Stimulated activated CD4-positive, alpha-beta T cell treated with anti-CD3 and anti-CD28 coated beads, Interleukin-4, amount 100 ng/mL, for 48 hours (primary cell): ENCODE measurements around the gene SPEM2.

Experiments used
- DNase-seq, 2 donors: peaks; one replicate each; pipeline ENCODE4 v3.0.0-alpha.2; 2020; ENCODE audit warnings: low read depth in 2 of 2

The SPEM2 gene

GRCh38 chr17:7403977-7404736 is 21.3 kb upstream of the SPEM2 start, which contains the start of gene TMEM256:
Gene TMEM256 (minus strand): TSS chr17:7404097. CDS start chr17:7404084, 13 bp downstream.
- DNase-seq = peak; percentile 94 to 95

- DNase-seq = peak in 1 of 2 donors; percentile 53
Observed at GRCh38 chr17:7404737-7405349, 20.6 kb upstream of the SPEM2 start.

GRCh38 chr17:7405350-7406234 is 19.8 kb upstream of the SPEM2 start:
- no peak for DNase-seq

DNA sequence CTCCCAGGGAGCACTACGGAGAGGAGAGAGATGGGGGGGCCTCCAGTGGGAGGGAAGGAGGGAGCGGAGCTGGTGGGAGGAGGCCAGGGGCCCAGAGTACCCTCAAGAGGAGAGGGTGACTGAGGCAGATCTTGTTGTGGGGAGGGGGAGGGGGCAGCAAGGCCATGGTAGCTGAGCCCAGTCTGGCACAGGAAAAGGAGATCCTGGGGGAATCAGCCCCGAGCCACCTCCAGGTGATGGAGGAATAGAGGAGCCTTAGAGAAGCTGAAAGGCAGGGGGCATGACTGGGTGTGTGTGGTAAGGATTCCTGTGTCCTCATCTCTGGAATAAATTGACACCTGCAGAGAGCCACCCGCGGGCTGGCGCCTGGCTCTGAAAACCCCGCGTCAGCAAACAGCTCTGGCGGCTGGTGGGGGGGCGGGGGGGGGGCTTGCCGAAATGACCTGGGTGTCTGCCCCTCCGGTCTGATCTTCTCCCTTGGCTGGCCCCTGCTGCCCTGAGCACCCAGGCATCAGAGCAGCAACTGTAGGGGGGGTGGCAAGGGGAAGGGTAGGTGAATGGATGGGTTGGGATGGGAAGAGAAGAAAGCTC is 19.1 kb upstream of the SPEM2 start:
- DNase-seq = no peak

GRCh38 chr17:7407082-7407481 is 18.3 kb upstream of the SPEM2 start:
- no peak for DNase-seq

DNA sequence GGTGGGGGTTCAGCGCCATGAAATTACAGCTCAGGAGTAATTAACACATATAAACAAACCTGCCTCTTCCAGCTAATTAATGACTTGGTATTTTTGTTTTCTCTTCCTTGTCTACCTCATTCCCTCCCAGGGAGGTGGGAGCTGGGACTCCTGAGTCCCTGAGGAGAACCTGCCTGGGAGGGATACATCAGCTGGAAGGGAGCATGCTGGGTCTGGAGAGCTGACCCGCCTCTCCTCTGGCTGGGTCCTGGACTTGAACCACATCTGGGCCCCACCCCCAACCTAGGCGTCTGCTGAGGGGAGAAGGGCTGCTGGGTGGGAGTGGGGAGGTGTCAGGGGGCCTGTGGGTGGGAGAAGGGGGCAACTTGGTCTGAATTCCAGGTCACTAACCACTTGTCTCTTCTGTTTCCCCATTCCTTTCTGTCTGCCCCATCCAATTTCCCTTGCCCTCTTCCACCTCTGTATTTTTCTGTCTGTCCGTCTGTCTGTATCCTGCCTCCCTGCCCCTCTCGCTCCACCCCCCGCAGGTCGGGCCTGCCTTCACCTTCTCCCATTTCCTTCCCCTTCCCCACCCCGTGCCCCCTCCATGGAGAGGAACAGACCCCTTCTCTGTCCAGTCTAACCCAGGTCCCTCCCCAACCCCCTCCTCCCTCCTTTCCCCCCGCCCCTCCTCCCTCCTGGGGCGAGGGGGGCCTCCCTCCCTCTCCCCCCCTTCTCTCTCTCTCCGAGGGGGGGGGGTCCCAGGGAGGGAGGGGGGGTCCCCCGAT is 17.7 kb upstream of the SPEM2 start, which contains the start of gene NLGN2:
Gene NLGN2 (plus strand): TSS at position 361 of the 767 bp plus-strand sequence. CDS start 411 bp downstream, outside the sequence.
- no peak for DNase-seq

DNA sequence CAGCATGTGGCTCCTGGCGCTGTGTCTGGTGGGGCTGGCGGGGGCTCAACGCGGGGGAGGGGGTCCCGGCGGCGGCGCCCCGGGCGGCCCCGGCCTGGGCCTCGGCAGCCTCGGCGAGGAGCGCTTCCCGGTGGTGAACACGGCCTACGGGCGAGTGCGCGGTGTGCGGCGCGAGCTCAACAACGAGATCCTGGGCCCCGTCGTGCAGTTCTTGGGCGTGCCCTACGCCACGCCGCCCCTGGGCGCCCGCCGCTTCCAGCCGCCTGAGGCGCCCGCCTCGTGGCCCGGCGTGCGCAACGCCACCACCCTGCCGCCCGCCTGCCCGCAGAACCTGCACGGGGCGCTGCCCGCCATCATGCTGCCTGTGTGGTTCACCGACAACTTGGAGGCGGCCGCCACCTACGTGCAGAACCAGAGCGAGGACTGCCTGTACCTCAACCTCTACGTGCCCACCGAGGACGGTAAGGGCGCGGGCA is 17.1 kb upstream of the SPEM2 start:
- DNase-seq = no peak

- DNase-seq = no peak
Observed at GRCh38 chr17:7408863-7409262, 16.6 kb upstream of the SPEM2 start.

GRCh38 chr17:7409716-7410115 is 15.7 kb upstream of the SPEM2 start:
- DNase-seq = no peak

- DNase-seq = no peak
Observed at GRCh38 chr17:7410634-7411426, 14.6 kb upstream of the SPEM2 start.

- DNase-seq = no peak
Observed at GRCh38 chr17:7411427-7411750, 14.0 kb upstream of the SPEM2 start.

DNA sequence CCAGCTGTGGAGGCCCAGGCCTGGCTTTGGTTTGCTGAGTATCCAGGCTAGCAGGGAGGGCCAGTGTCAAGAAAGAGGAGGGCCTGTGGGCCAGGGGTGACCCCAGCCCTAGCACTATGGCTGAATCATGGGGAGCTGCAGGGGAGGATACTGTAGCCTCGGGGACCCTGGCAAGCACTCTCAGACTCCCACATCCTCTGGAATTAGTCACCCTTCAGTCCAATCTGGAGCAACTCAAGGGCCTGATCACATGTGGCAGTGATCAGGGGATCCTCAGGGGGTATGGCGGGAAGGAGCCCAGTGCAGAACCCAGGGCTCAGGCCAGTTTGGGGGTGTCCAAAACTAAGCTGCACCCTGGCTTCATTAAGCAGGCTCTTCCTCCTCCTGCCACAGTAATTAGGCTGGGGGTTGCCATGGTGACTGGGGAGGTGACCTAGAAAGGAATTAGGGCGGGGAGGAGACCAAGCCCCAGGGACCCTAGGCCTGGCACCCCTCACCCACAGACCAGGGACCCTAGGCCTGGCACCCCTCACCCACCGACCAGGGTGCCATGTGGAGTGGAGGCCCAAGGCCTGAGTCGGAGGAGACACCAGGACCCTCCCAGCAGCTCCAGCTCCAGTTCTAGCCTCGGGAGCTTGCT is 11.9 kb upstream of the SPEM2 start:
- no peak for DNase-seq

- DNase-seq = no peak
Observed at GRCh38 chr17:7414837-7415236, 10.6 kb upstream of the SPEM2 start.

DNA sequence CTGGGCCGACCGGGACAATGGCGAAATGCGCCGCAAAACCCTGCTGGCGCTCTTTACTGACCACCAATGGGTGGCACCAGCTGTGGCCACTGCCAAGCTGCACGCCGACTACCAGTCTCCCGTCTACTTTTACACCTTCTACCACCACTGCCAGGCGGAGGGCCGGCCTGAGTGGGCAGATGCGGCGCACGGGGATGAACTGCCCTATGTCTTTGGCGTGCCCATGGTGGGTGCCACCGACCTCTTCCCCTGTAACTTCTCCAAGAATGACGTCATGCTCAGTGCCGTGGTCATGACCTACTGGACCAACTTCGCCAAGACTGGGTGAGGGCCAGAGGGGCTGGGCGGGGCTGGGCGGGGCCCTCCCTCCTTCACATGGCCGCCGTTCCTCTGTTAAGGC is 9.6 kb upstream of the SPEM2 start:
- DNase-seq = no peak

DNA sequence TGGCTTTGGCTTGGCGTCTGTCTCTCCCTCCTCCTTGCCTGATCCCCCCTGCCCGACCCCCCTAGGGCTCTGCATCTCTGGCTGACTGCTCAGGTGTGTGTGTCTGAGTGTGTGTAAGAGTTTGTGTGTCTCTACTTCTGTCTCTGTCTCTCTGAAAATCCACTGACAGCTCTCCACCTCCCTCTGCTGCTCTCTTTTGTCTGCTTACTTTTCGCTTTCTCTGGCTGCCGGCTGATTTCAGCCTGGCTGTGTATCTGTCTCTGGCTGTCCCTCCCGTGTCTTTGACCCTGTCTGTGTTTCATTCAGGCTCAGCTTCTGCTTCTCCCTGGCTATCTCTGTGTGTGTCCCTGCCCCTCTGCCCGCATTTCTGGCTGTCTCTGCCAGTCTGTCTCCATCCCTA is 9.1 kb upstream of the SPEM2 start:
- DNase-seq = no peak

DNA sequence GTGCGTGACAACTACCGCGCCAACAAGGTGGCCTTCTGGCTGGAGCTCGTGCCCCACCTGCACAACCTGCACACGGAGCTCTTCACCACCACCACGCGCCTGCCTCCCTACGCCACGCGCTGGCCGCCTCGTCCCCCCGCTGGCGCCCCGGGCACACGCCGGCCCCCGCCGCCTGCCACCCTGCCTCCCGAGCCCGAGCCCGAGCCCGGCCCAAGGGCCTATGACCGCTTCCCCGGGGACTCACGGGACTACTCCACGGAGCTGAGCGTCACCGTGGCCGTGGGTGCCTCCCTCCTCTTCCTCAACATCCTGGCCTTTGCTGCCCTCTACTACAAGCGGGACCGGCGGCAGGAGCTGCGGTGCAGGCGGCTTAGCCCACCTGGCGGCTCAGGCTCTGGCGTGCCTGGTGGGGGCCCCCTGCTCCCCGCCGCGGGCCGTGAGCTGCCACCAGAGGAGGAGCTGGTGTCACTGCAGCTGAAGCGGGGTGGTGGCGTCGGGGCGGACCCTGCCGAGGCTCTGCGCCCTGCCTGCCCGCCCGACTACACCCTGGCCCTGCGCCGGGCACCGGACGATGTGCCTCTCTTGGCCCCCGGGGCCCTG is 8.3 kb upstream of the SPEM2 start:
- no peak for DNase-seq

DNA sequence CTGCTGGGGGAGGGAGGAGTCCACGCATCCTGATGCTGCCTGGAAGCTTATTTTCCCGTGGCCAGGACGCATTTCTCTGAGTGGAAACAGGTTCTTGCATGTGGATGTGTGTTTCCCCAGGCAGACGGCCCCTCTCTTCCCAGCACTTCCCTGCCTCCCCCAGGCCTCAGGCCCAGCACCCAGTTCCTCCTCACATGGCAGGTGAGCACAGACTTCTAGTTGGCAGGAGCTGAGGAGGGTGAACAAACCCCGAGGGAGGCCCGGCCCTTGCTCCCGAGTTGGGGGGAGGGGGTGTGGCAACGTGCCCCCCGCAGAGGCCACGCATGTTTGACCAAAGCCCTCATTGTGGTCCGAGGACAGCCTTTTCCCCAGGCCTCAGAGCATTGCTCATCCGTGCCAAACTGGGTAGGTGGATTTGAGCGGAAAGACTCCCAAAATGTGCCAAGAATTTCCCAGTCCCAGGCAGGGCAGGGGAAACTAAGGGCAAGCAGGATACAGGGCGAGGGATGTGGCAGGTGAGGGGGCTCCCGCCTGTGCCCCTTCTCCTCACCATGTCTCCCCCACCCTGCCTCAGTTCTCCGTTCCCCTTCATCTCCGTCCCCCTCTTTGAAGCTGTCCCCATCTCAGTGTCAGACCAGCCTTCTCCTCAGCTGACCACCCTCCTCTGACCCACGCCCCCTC is 6.8 kb upstream of the SPEM2 start:
- no peak for DNase-seq

DNA sequence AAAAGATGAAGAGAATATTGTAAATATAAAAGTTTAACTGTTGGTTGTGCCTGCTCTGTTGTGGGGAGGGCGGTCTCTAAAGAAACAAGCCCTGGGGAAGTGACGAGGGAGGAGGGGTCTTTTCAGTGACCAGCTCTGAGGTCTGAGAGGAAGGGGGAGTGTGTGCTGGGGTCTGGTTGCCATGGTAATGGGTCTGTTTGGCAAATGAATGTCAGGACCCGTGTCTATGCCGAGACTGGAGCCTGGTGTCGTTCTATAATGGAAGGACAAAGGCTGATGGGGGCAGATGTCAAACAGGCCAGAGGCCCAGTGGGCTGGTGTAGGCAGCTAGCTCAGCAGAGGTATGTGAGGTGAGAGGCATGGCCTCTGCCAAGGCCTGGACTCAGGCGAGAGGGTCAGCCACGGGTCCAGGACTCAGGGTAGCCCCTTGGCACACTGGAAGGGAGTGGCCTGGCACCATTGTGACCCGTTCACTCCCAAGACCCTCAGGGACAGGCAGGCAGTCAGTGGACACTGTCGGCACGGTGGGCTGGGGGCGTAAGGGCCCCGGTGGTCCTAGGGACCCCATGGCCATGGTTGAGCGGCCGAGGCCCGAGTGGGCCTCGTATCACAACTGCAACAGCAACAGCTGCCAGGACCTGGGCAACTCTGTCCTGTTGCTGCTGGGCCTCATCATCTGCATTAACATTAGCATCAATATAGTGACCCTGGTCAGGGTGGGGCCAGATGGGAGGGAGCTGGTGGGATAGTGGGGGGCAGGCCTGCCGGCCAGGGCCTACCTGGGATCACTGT is 5.4 kb upstream of the SPEM2 start, which contains the start of gene SPEM1:
Gene SPEM1 (plus strand): TSS at position 506 of the 792 bp plus-strand sequence. CDS start 61 bp downstream, at position 567.
- DNase-seq = no peak
